GM18867 (cell line): ENCODE data around the gene ATF3.
A peak's percentile ranks its signal among the peaks of the same experiment; 100 is the strongest.

Source experiments
- ATAC-seq: cut with Tn5 transposase; IDR thresholded peaks from one replicate; pipeline ENCODE4 v1.9.1; 2021; ENCODE audit warnings: mild to moderate bottlenecking, moderate library complexity; ENCODE audit not compliant: unreplicated experiment

Gene ATF3, protein sequence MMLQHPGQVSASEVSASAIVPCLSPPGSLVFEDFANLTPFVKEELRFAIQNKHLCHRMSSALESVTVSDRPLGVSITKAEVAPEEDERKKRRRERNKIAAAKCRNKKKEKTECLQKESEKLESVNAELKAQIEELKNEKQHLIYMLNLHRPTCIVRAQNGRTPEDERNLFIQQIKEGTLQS

GRCh38 chr1:212608392-212608958, at the start of gene ATF3:
Gene ATF3, plus strand, starts transcription at chr1:212608761. Its CDS starts 6,261 bp downstream, at chr1:212615022.
- ATAC-seq, result peak; percentile 63

GRCh38 chr1:212559929-212560328, 48.6 kb upstream of the ATF3 start:
- no peak for ATAC-seq

GRCh38 chr1:212560933-212561460, 47.6 kb upstream of the ATF3 start:
- ATAC-seq, result no peak

DNA sequence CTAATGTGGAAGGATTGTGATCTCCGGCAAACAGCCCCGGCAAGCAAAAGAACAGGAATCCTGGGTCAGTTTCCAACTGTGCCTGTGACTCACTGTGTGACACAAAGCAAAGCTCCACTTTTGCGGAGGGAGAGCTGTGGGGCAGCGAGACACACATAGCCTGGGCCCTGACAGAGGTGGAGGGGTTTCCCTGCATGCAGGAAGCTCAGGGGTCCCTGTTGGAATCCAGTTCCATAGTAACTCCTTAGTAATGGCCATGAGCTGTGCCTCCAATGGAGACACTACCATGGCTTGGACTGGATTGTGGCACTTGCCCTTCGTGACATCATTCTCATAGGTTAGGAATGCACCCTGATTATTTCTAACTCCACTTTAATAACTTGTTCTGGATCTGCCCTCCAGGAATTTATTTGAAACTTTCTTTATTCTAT, 47.0 kb upstream of the ATF3 start:
- no peak for ATAC-seq

GRCh38 chr1:212562771-212563170, 45.8 kb upstream of the ATF3 start:
- ATAC-seq, result no peak

- no peak for ATAC-seq
These were observed 43.5 kb upstream of the ATF3 start for GRCh38 chr1:212565079-212565478.

GRCh38 chr1:212565571-212566305, 42.8 kb upstream of the ATF3 start:
- no peak for ATAC-seq

DNA sequence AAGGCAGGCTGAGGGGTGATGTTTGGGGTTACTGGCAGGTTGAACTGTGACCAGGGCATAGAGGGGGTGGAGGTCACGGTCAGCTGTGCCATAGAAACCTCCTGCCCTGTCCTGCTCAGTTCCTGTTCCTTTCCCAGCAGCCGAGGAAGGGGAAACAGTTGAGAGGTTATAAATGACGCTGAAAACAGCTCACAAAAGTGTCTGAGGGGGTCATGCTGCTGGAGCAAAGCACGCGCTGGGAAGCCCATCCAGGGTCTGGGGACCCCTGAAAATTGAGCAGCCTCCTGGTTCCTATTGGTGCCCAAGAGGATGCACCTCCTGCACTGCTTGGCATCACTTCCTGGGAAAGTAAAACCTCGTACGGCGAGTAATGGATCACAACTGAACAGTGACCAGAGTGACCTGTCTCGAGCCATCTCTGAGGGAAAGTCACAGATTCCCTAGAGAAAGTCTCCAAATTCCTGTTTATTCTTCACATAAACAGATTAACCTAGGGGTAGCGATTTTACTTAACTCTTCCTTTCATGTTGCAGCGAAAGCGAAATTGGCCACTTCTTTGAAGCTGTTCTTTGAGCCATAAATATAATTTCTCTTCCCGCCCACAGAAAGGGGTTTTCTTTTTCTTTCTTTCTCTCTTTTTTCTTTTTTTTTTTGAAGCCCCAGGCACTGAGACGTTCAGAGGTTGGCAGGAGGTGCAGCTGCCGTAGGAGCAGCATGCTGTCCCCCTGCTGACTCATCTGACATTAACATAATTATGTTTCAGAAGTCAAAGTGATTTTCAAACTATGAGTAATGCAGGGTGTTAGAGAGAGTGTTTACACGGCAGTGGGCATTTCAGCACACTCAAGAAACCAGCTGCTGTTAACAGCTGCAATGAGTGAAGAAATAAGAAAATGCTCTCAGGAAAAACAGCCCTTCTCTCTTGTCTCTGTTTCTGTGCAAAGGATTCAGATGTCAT, 41.8 kb upstream of the ATF3 start:
- ATAC-seq, result peak; percentile 98

DNA sequence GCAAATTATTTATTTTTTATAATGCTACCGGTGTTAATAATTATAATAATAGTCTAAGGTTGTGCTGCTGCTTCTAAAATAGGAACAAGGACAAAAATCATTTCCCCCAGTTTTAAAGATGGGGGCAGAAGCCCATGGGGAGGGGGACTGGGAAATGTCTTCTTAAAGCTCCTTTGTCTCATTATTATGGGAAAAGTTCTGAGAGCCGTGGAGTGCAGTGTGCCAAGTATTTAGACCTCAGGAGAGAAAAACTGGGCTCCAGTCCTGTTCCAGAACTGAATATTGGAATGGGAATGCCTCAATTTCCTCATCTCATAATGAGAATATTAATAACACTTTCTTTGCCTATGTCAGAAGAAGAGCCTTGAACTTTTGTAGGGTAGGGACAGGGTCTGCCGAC, 40.9 kb upstream of the ATF3 start:
- no peak for ATAC-seq

DNA sequence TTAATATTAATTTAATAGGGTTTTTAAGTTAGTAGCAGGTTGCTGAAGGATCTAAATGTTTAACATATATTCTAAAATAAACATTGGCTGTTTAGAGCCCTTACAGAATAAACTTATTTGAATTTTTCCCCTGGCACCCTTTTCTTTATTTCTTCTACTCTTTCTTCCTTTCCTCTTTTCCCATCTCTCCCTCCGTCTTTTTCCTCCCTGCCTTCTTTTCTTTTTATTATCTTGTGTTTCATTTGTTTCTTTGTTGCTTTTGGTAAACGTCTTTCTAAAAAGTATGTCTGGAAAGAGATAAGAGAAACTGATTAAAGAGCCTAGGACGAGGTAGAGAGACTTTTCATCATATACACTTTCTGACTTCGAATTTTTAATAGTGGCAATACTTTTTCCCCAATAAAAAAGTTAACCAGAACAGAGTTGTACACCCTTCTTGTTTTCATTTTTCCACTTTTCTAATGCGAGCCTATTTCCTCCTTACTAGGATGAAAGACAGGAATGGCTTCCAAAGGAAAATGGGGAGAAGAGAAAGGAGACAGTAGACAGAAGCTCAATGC, 39.5 kb upstream of the ATF3 start:
- no peak for ATAC-seq

DNA sequence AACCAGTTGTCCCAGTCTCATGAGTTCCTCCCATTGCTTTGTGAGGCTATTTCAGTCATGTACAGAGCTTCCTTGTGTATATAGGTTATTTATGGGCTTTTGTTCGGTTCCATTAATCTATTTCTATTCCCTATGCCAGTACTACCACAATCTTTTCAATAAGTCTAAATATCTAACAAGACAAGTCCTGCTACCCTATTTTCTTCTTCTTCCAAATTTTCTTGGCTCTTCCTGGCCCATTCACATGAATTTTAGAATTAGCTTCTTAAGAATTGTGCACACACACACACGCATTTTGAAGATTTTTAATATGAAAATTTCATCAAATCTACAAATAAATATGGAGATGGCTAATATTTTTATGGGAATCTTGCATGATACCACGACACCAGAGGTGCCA, 33.8 kb upstream of the ATF3 start:
- no peak for ATAC-seq

GRCh38 chr1:212575333-212575732, 33.2 kb upstream of the ATF3 start:
- ATAC-seq, result no peak

- ATAC-seq, result no peak
These were observed 30.5 kb upstream of the ATF3 start for GRCh38 chr1:212578041-212578440.

DNA sequence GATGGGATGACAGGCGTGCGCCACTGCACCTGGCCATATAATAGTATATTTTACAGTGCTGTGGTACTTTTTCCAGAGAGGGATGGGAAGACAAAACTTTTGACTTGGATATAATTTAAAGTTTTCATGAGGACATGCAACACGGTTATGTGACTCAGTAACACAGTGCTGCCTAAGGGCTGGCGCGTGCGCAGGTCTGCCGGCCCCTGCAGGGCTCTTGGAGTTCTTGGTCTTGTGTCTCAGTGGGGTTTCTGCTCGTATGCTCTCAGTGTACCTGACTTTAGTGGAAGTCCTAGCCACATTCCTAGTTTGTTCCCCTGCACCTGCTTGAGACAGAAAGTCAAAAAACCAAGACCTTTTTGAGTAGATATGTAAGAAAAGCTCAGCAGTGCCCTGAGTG, 27.5 kb upstream of the ATF3 start:
- no peak for ATAC-seq

- no peak for ATAC-seq
These were observed 26.3 kb upstream of the ATF3 start for GRCh38 chr1:212582291-212582690.

- no peak for ATAC-seq
These were observed 25.5 kb upstream of the ATF3 start for GRCh38 chr1:212582808-212583615.

GRCh38 chr1:212583643-212584042, 24.9 kb upstream of the ATF3 start:
- no peak for ATAC-seq

GRCh38 chr1:212584092-212584886, 24.3 kb upstream of the ATF3 start:
- ATAC-seq, result no peak

GRCh38 chr1:212585210-212585609, 23.4 kb upstream of the ATF3 start:
- ATAC-seq, result no peak
